ENCODE results near the gene NSF. TPM values are rescaled to one million over a fixed set of nuclear protein-coding genes. Genes with fewer than 3 reads are reported as not detected.

The NSF gene
- total RNA-seq, 1 donor from 2014 or later: 36.6 TPM

GRCh38 chr17:46742565-46743270 is 152.2 kb downstream of the NSF start:
- no peak for DNase-seq (ENCODE audit: low spot score)
- peaks cover 4% of the 10 kb centered on the region for H3K27me3 Mint-ChIP-seq (ENCODE audit: unreplicated experiment)
- H3K36me3 Mint-ChIP-seq (ENCODE audit: low read depth, unreplicated experiment): no peaks in the 10 kb centered on the region
- H3K9me3 Mint-ChIP-seq (ENCODE audit: unreplicated experiment): no peaks in the 10 kb centered on the region
- H3K4me3 Mint-ChIP-seq (ENCODE audit: unreplicated experiment): no peak overlapping the region
- no peak for TF ChIP-seq CTCF (IDR thresholded peaks at IDR 0.05; ENCODE audit: unreplicated experiment)
- H3K27ac Mint-ChIP-seq (ENCODE audit: unreplicated experiment): no peak overlapping the region
- H3K4me1 Mint-ChIP-seq (ENCODE audit: unreplicated experiment): peaks cover 24% of the 10 kb centered on the region

DNA sequence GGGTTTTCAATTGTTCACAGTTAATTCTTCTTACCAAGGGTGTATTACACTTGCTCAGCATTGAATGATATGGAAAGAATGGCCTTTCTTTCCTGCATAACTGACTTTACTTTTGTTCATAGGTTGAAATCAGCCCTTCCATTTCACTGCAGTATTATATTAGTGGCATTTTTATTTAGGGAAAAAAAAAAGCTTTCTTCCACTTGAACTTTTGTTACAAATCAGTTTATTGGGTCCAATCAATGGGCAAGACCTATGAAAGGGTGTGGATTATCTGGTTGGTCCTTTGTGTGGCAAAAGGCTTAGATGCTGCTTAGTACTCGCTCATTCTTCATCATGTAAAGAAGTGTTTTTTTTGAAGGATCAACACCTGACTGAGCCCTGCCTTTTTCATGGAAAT is 154.0 kb downstream of the NSF start:
- peaks cover 36% of the 10 kb centered on the region for H3K4me1 Mint-ChIP-seq (ENCODE audit: unreplicated experiment)
- no peak overlapping the region for H3K27ac Mint-ChIP-seq (ENCODE audit: unreplicated experiment)
- no peaks in the 10 kb centered on the region for H3K36me3 Mint-ChIP-seq (ENCODE audit: low read depth, unreplicated experiment)
- TF ChIP-seq CTCF (IDR thresholded peaks at IDR 0.05; ENCODE audit: unreplicated experiment): no peak
- no peak for DNase-seq (ENCODE audit: low spot score)
- no peaks in the 10 kb centered on the region for H3K9me3 Mint-ChIP-seq (ENCODE audit: unreplicated experiment)
- H3K27me3 Mint-ChIP-seq (ENCODE audit: unreplicated experiment): peaks cover 4% of the 10 kb centered on the region
- no peak overlapping the region for H3K4me3 Mint-ChIP-seq (ENCODE audit: unreplicated experiment)

- no peak overlapping the region for H3K4me3 Mint-ChIP-seq (ENCODE audit: unreplicated experiment)
- peaks cover 4% of the 10 kb centered on the region for H3K27me3 Mint-ChIP-seq (ENCODE audit: unreplicated experiment)
- no peaks in the 10 kb centered on the region for H3K36me3 Mint-ChIP-seq (ENCODE audit: low read depth, unreplicated experiment)
- DNase-seq (ENCODE audit: low spot score): no peak
- no peak overlapping the region for H3K27ac Mint-ChIP-seq (ENCODE audit: unreplicated experiment)
- H3K4me1 Mint-ChIP-seq (ENCODE audit: unreplicated experiment): peaks cover 39% of the 10 kb centered on the region
- no peak for TF ChIP-seq CTCF (IDR thresholded peaks at IDR 0.05; ENCODE audit: unreplicated experiment)
- no peaks in the 10 kb centered on the region for H3K9me3 Mint-ChIP-seq (ENCODE audit: unreplicated experiment)
These were observed 154.9 kb downstream of the NSF start for GRCh38 chr17:46745376-46745775.

- Mint-ChIP-seq H3K27ac (ENCODE audit: unreplicated experiment) (no peak overlapping the region), H3K4me3 (ENCODE audit: unreplicated experiment) (no peak overlapping the region), H3K36me3 (ENCODE audit: low read depth, unreplicated experiment) (peaks cover 6% of the 10 kb centered on the region), H3K4me1 (ENCODE audit: unreplicated experiment) (peaks cover 28% of the 10 kb centered on the region), H3K27me3 (ENCODE audit: unreplicated experiment) (peaks cover 2% of the 10 kb centered on the region), H3K9me3 (ENCODE audit: unreplicated experiment) (no peaks in the 10 kb centered on the region)
- TF ChIP-seq CTCF (IDR thresholded peaks at IDR 0.05; ENCODE audit: unreplicated experiment): no peak
- DNase-seq (ENCODE audit: low spot score): no peak
These were observed 161.0 kb downstream of the NSF start for GRCh38 chr17:46751425-46751824.

DNA sequence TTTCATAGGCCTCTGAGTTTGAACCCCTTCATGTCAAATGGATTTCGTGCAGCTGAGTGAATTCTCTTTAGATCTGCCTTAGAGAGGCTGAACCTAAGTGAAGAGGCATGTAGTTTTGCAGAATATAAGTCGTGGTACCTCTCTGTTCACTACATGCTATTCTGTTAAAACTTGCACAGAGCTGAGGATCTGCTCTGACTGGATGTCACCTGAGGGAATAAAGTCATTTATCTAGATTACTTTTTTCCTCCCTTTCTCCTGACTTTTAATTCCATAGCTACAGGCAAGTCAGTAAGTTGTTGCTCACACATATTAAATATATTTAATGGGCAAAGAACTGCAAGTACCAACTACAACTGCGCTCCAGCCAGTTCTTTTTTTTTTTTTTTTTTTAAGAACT is 163.3 kb downstream of the NSF start:
- no peak for DNase-seq (ENCODE audit: low spot score)
- H3K36me3 Mint-ChIP-seq (ENCODE audit: low read depth, unreplicated experiment): peaks cover 6% of the 10 kb centered on the region
- H3K4me1 Mint-ChIP-seq (ENCODE audit: unreplicated experiment): peaks cover 13% of the 10 kb centered on the region
- peaks cover 2% of the 10 kb centered on the region for H3K27me3 Mint-ChIP-seq (ENCODE audit: unreplicated experiment)
- no peak for TF ChIP-seq CTCF (IDR thresholded peaks at IDR 0.05; ENCODE audit: unreplicated experiment)
- no peak overlapping the region for H3K27ac Mint-ChIP-seq (ENCODE audit: unreplicated experiment)
- H3K9me3 Mint-ChIP-seq (ENCODE audit: unreplicated experiment): no peaks in the 10 kb centered on the region
- H3K4me3 Mint-ChIP-seq (ENCODE audit: unreplicated experiment): no peak overlapping the region
